Endothelial cell of umbilical vein (primary cell): ENCODE measurements around the gene SVIL. TPM values are rescaled to one million over a fixed set of nuclear protein-coding genes. Genes with fewer than 3 reads are reported as not detected.

ENCODE experiments used
- BruUV-seq: library from RNA; stranded (reverse); fragments of 400-500 nt; replicated peaks from 2 replicates; lab custom pipeline; 2021; lab: Mats Ljungman, UMichigan
- CTCF ChIA-PET: fragments of 300-600, 350-600 bp; sonication (Branson Sonifier 250); formaldehyde crosslinking; loops from one replicate; lab custom pipeline; 2021; ENCODE audit warnings: antibody characterized with exemption, inconsistent platforms; lab: Charles Lee
- POLR2A ChIA-PET: fragments of 300-600, 350-600 bp; sonication (Branson Sonifier 250); formaldehyde crosslinking; loops from one replicate; lab custom pipeline; 2021; ENCODE audit warnings: antibody characterized with exemption, inconsistent platforms; lab: Charles Lee
- DNase-seq: peaks from one replicate; pipeline ENCODE4 v3.0.0-alpha.2; 2011; ENCODE audit warnings: low read depth, low spot score
- FAIRE-seq: peaks from 2 replicates; lab custom pipeline; 2011; peaks lifted over from hg19 to GRCh38; lab: Jason Lieb, UNC
- H2AFZ ChIP-seq: 2 replicates; pipeline ENCODE4 v1.6.0; 2012; ENCODE audit warnings: low read depth, low read length, control low read depth, inconsistent platforms
- H3K27ac ChIP-seq: 2 replicates; pipeline ENCODE4 v1.5.1; 2011; ENCODE audit warnings: low read depth, mild to moderate bottlenecking, control low read depth, low read length, moderate library complexity; ENCODE audit not compliant: insufficient read depth
- H3K27me3 ChIP-seq, 2 experiments: 2 replicates each; pipeline versions ENCODE4 v1.6.0 to v1.6.1; 2011; ENCODE audit warnings: low read length in 2 of 2, mixed read lengths in 1 of 2; ENCODE audit not compliant: control insufficient read depth in 2 of 2, insufficient read depth in 2 of 2
- H3K36me3 ChIP-seq, 2 experiments: 2 replicates in 1 of 2; 3 replicates in 1 of 2; pipeline ENCODE4 v1.5.1; 2011; ENCODE audit warnings: low read length in 2 of 2, mild to moderate bottlenecking in 1 of 2, moderate library complexity in 1 of 2; ENCODE audit not compliant: control insufficient read depth in 2 of 2, insufficient read depth in 2 of 2; ENCODE audit errors: extremely low read depth in 1 of 2
- H3K4me1 ChIP-seq: 3 replicates; pipeline ENCODE4 v1.5.1; 2011; ENCODE audit warnings: mild to moderate bottlenecking, low read length; ENCODE audit not compliant: control insufficient read depth, insufficient read depth; ENCODE audit errors: extremely low read depth
- H3K4me2 ChIP-seq: 2 replicates; pipeline ENCODE4 v1.6.1; 2011; ENCODE audit warnings: low read length, control low read depth, mixed read lengths; ENCODE audit not compliant: insufficient read depth
- H3K4me3 ChIP-seq, 3 experiments: fragments of 200-600 bp in 1 of 3; sonication (generic), shearing (Covaris generic) in 1 of 3; replicated peaks in 1 of 3; 2 replicates each; pipeline ENCODE4 v1.5.1; 2011 to 2016; ENCODE audit warnings: control low read depth in 3 of 3, low read length in 3 of 3, mild to moderate bottlenecking in 2 of 3, inconsistent platforms in 1 of 3, low read depth in 1 of 3, moderate library complexity in 1 of 3; ENCODE audit not compliant: insufficient read depth in 1 of 3
- H3K79me2 ChIP-seq: 2 replicates; pipeline ENCODE4 v1.6.0; 2012; ENCODE audit warnings: low read length, inconsistent platforms; ENCODE audit not compliant: control insufficient read depth, insufficient read depth
- H3K9ac ChIP-seq: replicated peaks from 2 replicates; pipeline ENCODE3; 2011; ENCODE audit warnings: low read length, control low read depth; ENCODE audit not compliant: insufficient read depth; ENCODE audit errors: extremely low read depth
- H3K9me1 ChIP-seq: replicated peaks from 3 replicates; pipeline ENCODE4 v1.6.0; 2011; ENCODE audit warnings: mild to moderate bottlenecking, low read length; ENCODE audit not compliant: control insufficient read depth, insufficient read depth; ENCODE audit errors: extremely low read depth
- H3K9me3 ChIP-seq: replicated peaks from 2 replicates; pipeline ENCODE4 v1.5.1; 2012; ENCODE audit warnings: low read length, inconsistent platforms; ENCODE audit not compliant: control insufficient read depth, insufficient read depth
- H4K20me1 ChIP-seq: replicated peaks from 2 replicates; pipeline ENCODE3; 2011; ENCODE audit warnings: mild to moderate bottlenecking, low read length; ENCODE audit not compliant: control insufficient read depth, insufficient read depth; ENCODE audit errors: extremely low read depth
- EZH2 ChIP-seq: IDR thresholded peaks from 2 replicates; pipeline ENCODE4 v1.6.1; 2012; ENCODE audit warnings: borderline replicate concordance, low read depth, mild to moderate bottlenecking, moderate library complexity, low read length, inconsistent platforms; ENCODE audit not compliant: severe bottlenecking
- FOS ChIP-seq: IDR thresholded peaks from 2 replicates; pipeline ENCODE4 v1.6.1; 2011; ENCODE audit warnings: mild to moderate bottlenecking, low read length, moderate library complexity, borderline replicate concordance; ENCODE audit not compliant: insufficient read depth
- GATA2 ChIP-seq: IDR thresholded peaks from 2 replicates; pipeline ENCODE4 v1.7.0; 2011; ENCODE audit warnings: low read depth, mild to moderate bottlenecking, moderate library complexity, mixed read lengths, low read length; ENCODE audit not compliant: insufficient read length, insufficient read depth
- JUN ChIP-seq: IDR thresholded peaks from 2 replicates; pipeline ENCODE4 v1.6.1; 2011; ENCODE audit warnings: borderline replicate concordance, low read depth; ENCODE audit not compliant: insufficient read length, insufficient read depth
- MAX ChIP-seq: IDR thresholded peaks from 2 replicates; pipeline ENCODE4 v1.6.1; 2011; ENCODE audit not compliant: insufficient read depth, insufficient read length
- MYC ChIP-seq: IDR thresholded peaks from one replicate; pipeline ENCODE4 v1.6.1; 2011; ENCODE audit warnings: mild to moderate bottlenecking, low read depth, low read length
- POLR2A ChIP-seq: IDR thresholded peaks from 2 replicates; pipeline ENCODE4 v1.6.1; 2012; ENCODE audit warnings: low read depth, mild to moderate bottlenecking, control low read depth, low read length
- POLR2AphosphoS5 ChIP-seq: IDR thresholded peaks from 2 replicates; pipeline ENCODE4 v1.6.1; 2012; ENCODE audit warnings: low read depth, mild to moderate bottlenecking, control low read depth, low read length, moderate library complexity; ENCODE audit not compliant: insufficient read depth
- dilution Hi-C: fragments of 300-500 bp; cut with MboI; formaldehyde crosslinking; loops from one replicate; pipeline ENCODE4 v1.15.0; 2019; ENCODE audit warnings: low sequenced_read_pairs; ENCODE audit not compliant: extremely low pct_ligation_motif_present
- intact Hi-C: fragments of 100-400 bp; cut with micrococcal nuclease; formaldehyde crosslinking; loops from one replicate; pipeline ENCODE4 v1.10.0; 2022
- polyA plus RNA-seq, 4 experiments: library from polyadenylated mRNA; depleted of rRNA in 3 of 4; stranded (reverse) in 3 of 4; unstranded in 1 of 4; fragments of >200 nt; gene quantifications; 2 replicates each; pipeline versions ENCODE4 v1.2.1 to v1.2.3, GENCODE V29; 2011 to 2012; ENCODE audit warnings: missing spikeins in 1 of 4
- total RNA-seq: library from RNA; stranded (reverse); gene quantifications from 2 replicates; pipeline ENCODE4 v1.2.3, GENCODE V29; 2021
- TF ChIP-seq, protein P1 (sequence below), 2 donors: IDR thresholded peaks; 1 replicate in 1 of 2; 2 replicates in 1 of 2; pipeline ENCODE4 v1.5.1; 2011; ENCODE audit warnings: low read length in 2 of 2, mild to moderate bottlenecking in 2 of 2, moderate library complexity in 2 of 2, control low read depth in 1 of 2, inconsistent platforms in 1 of 2, low read depth in 1 of 2; ENCODE audit not compliant: insufficient read depth in 1 of 2; ENCODE audit errors: extremely low read depth in 1 of 2

Gene SVIL
- total and polyA plus RNA-seq, 2 donors (not counting 3 experiments of a cell fraction or from before 2014, with no cell fraction given): 22.6 to 70.7 TPM

DNA sequence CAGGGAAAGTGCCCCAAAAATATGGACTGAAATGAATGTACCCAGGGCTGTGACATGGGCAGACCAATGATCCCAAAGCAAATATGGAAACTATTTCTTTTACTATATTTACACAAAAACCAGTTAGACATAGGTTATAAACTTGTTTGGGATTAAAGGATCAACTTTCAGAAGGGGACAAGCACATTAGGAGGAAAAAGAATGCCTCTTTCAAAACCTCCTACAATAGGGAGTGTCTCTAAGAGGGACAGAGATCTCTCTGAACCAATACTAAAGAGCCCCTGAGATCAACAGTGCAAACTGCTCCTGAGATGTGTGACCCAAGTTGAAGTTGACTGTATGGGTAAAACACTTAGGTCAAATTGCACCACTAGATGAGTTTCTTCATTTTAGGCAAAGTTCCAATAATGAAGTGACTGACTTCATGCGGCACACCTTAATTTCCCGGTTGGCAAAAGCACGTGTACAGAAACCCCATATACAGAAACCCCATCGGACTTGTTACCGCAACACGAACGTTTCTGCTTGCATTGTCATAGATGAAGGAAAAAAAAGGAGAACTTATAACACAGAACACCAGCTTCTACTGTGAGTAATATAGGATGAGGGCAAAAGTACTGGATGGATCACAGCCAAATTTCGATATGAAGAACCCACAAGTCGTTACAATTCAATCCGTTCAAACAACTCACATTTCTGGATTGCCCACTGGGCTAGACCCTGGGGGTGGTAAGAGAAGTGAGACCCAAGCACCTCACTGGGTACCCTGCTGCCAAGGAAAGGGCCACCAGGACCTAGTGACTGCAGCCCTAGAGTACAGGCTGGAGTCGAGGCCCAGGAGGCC, 4.3 kb downstream of the SVIL start:
- Histone ChIP-seq H2AFZ (no peak overlapping the region), H3K9ac (no peak overlapping the region), H3K27ac (no peak overlapping the region), H3K79me2 (peaks cover 4% of the 10 kb centered on the region), H3K36me3 (no peaks in the 10 kb centered on the region), H4K20me1 (no peaks in the 10 kb centered on the region), H3K4me3 (no peak overlapping the region), H3K4me2 (no peak overlapping the region), H3K4me1 (peaks cover 24% of the 10 kb centered on the region), H3K9me1 (no peaks in the 10 kb centered on the region), H3K9me3 (no peaks in the 10 kb centered on the region), H3K27me3 (no peaks in the 10 kb centered on the region)
- DNase-seq (no peak), FAIRE-seq (no peak)
- POLR2A ChIA-PET: no interaction called here
- intact Hi-C loops (no loop called here), dilution Hi-C loops (no loop called here)
- TF ChIP-seq JUN (no peak), FOS (no peak), MYC (no peak), GATA2 (no peak), MAX (no peak), POLR2A (no peak), EZH2 (no peak), POLR2AphosphoS5 (no peak)
- TF ChIP-seq, protein P1, sequence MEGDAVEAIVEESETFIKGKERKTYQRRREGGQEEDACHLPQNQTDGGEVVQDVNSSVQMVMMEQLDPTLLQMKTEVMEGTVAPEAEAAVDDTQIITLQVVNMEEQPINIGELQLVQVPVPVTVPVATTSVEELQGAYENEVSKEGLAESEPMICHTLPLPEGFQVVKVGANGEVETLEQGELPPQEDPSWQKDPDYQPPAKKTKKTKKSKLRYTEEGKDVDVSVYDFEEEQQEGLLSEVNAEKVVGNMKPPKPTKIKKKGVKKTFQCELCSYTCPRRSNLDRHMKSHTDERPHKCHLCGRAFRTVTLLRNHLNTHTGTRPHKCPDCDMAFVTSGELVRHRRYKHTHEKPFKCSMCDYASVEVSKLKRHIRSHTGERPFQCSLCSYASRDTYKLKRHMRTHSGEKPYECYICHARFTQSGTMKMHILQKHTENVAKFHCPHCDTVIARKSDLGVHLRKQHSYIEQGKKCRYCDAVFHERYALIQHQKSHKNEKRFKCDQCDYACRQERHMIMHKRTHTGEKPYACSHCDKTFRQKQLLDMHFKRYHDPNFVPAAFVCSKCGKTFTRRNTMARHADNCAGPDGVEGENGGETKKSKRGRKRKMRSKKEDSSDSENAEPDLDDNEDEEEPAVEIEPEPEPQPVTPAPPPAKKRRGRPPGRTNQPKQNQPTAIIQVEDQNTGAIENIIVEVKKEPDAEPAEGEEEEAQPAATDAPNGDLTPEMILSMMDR (IDR thresholded peaks at IDR 0.05; ENCODE audit: extremely low read depth in 1 of 2, insufficient read depth in 1 of 2, low read depth in 1 of 2, low read length in 2 of 2): no peak
- BruUV-seq: no TSS peak
- CTCF ChIA-PET: interaction anchor here (2.0 kb wide), 1 partner anchor 11 kb away, joined by 6 read pairs; no protein-coding TSS in a partner anchor
